Esophagus squamous epithelium (tissue), 4 donors: ENCODE data around the gene PDZRN3.

Experiments used
- POLR2A ChIP-seq, 4 donors: fragments of 450-650 bp; IDR thresholded peaks; one replicate each; pipeline ENCODE4 v1.6.1; 2017; ENCODE audit warnings: antibody characterized with exemption in 4 of 4, mild to moderate bottlenecking in 4 of 4, moderate library complexity in 3 of 4
- TF ChIP-seq, protein P1 (sequence below), 6 experiments: fragments of 450-650 bp in 4 of 6; fragments of 200-600 bp in 2 of 6; sonication (generic) in 2 of 6; IDR thresholded peaks; one replicate each; pipeline ENCODE4 v1.5.1; 2016 to 2019; ENCODE audit warnings: antibody characterized with exemption in 6 of 6, mild to moderate bottlenecking in 4 of 6, moderate library complexity in 4 of 6

DNA sequence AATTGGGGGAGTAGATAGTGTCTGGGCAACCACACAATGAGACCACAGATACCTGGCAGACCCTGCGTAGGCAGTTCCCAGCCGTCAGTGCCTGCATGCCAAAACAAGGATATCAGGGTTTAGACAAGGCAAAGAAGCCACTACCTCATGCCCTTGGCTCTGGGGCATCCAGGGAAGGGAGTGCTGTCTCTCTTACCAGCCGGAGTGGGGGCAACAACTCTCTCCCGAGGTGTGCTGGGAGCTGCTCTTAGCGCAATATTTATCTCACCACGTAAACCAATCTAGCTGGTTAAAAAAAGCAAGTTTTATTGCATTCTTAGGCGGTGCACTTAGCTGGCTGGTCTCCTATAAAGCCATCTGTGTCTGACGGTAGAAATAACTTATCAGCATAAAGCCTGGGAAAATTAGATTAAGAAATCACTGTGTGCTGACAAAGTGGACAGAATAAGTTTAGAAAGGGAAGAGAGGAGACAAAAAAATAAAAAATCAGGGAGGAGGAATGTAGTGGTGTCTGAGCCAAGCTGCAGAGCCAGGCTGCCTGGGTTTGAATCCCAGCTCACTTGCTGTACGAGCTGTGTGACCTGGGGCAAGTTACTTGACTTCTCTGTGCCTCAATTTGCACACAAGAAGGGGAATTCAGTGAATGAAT, 273.2 kb downstream of the PDZRN3 start:
- TF ChIP-seq, protein P1, sequence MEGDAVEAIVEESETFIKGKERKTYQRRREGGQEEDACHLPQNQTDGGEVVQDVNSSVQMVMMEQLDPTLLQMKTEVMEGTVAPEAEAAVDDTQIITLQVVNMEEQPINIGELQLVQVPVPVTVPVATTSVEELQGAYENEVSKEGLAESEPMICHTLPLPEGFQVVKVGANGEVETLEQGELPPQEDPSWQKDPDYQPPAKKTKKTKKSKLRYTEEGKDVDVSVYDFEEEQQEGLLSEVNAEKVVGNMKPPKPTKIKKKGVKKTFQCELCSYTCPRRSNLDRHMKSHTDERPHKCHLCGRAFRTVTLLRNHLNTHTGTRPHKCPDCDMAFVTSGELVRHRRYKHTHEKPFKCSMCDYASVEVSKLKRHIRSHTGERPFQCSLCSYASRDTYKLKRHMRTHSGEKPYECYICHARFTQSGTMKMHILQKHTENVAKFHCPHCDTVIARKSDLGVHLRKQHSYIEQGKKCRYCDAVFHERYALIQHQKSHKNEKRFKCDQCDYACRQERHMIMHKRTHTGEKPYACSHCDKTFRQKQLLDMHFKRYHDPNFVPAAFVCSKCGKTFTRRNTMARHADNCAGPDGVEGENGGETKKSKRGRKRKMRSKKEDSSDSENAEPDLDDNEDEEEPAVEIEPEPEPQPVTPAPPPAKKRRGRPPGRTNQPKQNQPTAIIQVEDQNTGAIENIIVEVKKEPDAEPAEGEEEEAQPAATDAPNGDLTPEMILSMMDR (IDR thresholded peaks at IDR 0.05) = no peak
- TF ChIP-seq POLR2A (IDR thresholded peaks at IDR 0.05) = no peak
